ENCODE measurements around the gene NR6A1.

- TF ChIP-seq POLR2A (IDR thresholded peaks at IDR 0.05; ENCODE audit: low read depth, low read length) = no peak
- TF ChIP-seq POLR2AphosphoS5 (IDR thresholded peaks at IDR 0.05; ENCODE audit: low read depth, low read length) = no peak
- TF ChIP-seq TAF1 (IDR thresholded peaks at IDR 0.05; ENCODE audit: borderline replicate concordance, low read depth, low read length) = no peak
These were observed 271.9 kb downstream of the NR6A1 start for GRCh38 chr9:124499216-124499615.

All from GM12892 (cell line).